A549 (cell line): ENCODE results near the gene DCUN1D5. TPM values are rescaled to one million over a fixed set of nuclear protein-coding genes. Genes with fewer than 3 reads are reported as not detected.

Experiments used
- ATAC-seq, 2 experiments: fragments of 200-7000 bp in 1 of 2; fragments of >200 bp in 1 of 2; cut with Nextera tagmentation in 1 of 2; cut with Tn5 transposase in 1 of 2; 3 replicates each; pipeline versions ENCODE4 v1.8.0 to v1.9.1; 2018 to 2020; ENCODE audit warnings: mild to moderate bottlenecking in 1 of 2, moderate library complexity in 1 of 2
- CTCF ChIA-PET: fragments of 300-600 bp; sonication (Branson Sonifier 250); formaldehyde crosslinking; extraction: SDS; loops from one replicate; lab custom pipeline; 2021; ENCODE audit warnings: antibody characterized with exemption, inconsistent platforms; lab: Yijun Ruan, JAX
- POLR2A ChIA-PET: fragments of 350-600 bp; formaldehyde crosslinking; extraction: SDS; loops from one replicate; lab custom pipeline; 2021; ENCODE audit warnings: antibody characterized with exemption, inconsistent platforms; lab: Yijun Ruan, JAX
- DNase-seq, 2 experiments: peaks; one replicate each; pipeline versions ENCODE4 v3.0.0 to v3.0.0-alpha.2; 2011 to 2016; ENCODE audit warnings: low read depth in 1 of 2, low spot score in 1 of 2
- FAIRE-seq: peaks from 2 replicates; lab custom pipeline; 2011; peaks lifted over from hg19 to GRCh38; lab: Jason Lieb, UNC
- H3K27ac ChIP-seq, 2 experiments: fragments of >200 bp; sonication (Bioruptor Twin); formaldehyde crosslinking; 3 replicates each; pipeline ENCODE4 v1.5.1; 2016 to 2017
- H3K4me1 ChIP-seq: fragments of >200 bp; sonication (Bioruptor Twin); formaldehyde crosslinking; 3 replicates; pipeline ENCODE4 v1.6.1; 2016
- H3K4me2 ChIP-seq: fragments of >200 bp; sonication (Bioruptor Twin); formaldehyde crosslinking; 3 replicates; pipeline ENCODE4 v1.6.1; 2016
- H3K4me3 ChIP-seq: fragments of >200 bp; sonication (Bioruptor Twin); formaldehyde crosslinking; 3 replicates; pipeline ENCODE4 v1.5.1; 2016
- H3K9me3 ChIP-seq: fragments of >200 bp; sonication (Bioruptor Twin); formaldehyde crosslinking; 3 replicates; pipeline ENCODE4 v1.6.1; 2016
- EHMT2 ChIP-seq: fragments of 200-600 bp; sonication (generic); IDR thresholded peaks from 2 replicates; pipeline ENCODE4 v1.6.1; 2016; ENCODE audit warnings: antibody characterized with exemption, low read depth, mild to moderate bottlenecking, moderate library complexity
- KDM5A ChIP-seq: fragments of 200-600 bp; sonication (generic); IDR thresholded peaks from 2 replicates; pipeline ENCODE4 v1.6.1; 2016; ENCODE audit warnings: antibody characterized with exemption, mild to moderate bottlenecking
- NPAS2 ChIP-seq: fragments of 250-450 bp; sonication (Bioruptor Pico); IDR thresholded peaks from 2 replicates; pipeline ENCODE4 v1.8.0; 2022; ENCODE audit warnings: mild to moderate bottlenecking, moderate library complexity, borderline replicate concordance
- SMC3 ChIP-seq: fragments of >200 bp; sonication (Bioruptor Twin); formaldehyde crosslinking; IDR thresholded peaks from 3 replicates; pipeline ENCODE4 v1.6.1; 2018; ENCODE audit warnings: inconsistent platforms
- TFCP2L1 ChIP-seq: fragments of 250-450 bp; sonication (Bioruptor Pico); IDR thresholded peaks from 2 replicates; pipeline ENCODE4 v1.5.0; 2021; ENCODE audit warnings: mild to moderate bottlenecking
- ZSCAN20 ChIP-seq: fragments of 250-450 bp; sonication (Bioruptor Pico); IDR thresholded peaks from 2 replicates; pipeline ENCODE4 v1.8.0; 2022; ENCODE audit warnings: mild to moderate bottlenecking, moderate library complexity
- WGBS: methylation state at CpG from one replicate; pipeline ENCODE4 v1.1.6; 2017; ENCODE audit errors: missing lambda C conversion rate; 5-methylcytosine and 5-hydroxymethylcytosine counted together
- polyA plus RNA-seq, 4 experiments: library from polyadenylated mRNA; depleted of rRNA in 3 of 4; stranded (reverse); fragments of >200 nt; fragmentation: RNase III in 1 of 4; extraction: RNeasy Plus Mini Kit Qiagen cat#74134 plus additional on column Dnase treatment in 1 of 4; gene quantifications; 2 replicates in 3 of 4; 3 replicates in 1 of 4; pipeline ENCODE4 v1.2.3, GENCODE V29; 2011 to 2017
- TF ChIP-seq, protein P1 (sequence below): fragments of >200 bp; sonication (Bioruptor Twin); formaldehyde crosslinking; IDR thresholded peaks from 3 replicates; pipeline ENCODE4 v1.5.1; 2016
- TF ChIP-seq, protein P2 (sequence below): IDR thresholded peaks from 2 replicates; pipeline ENCODE4 v1.6.1; 2012
- TF ChIP-seq, protein P3 (sequence below): fragments of >200 bp; sonication (Bioruptor Twin); formaldehyde crosslinking; IDR thresholded peaks from 3 replicates; pipeline ENCODE4 v1.6.1; 2016
- TF ChIP-seq, protein P4 (sequence below): IDR thresholded peaks from 2 replicates; pipeline ENCODE4 v1.6.1; 2012

DCUN1D5 gene
- polyA plus RNA-seq, 2 of the 4 experiments (the other 2 are of a cell fraction): 48.9 to 78.0 TPM

DNA sequence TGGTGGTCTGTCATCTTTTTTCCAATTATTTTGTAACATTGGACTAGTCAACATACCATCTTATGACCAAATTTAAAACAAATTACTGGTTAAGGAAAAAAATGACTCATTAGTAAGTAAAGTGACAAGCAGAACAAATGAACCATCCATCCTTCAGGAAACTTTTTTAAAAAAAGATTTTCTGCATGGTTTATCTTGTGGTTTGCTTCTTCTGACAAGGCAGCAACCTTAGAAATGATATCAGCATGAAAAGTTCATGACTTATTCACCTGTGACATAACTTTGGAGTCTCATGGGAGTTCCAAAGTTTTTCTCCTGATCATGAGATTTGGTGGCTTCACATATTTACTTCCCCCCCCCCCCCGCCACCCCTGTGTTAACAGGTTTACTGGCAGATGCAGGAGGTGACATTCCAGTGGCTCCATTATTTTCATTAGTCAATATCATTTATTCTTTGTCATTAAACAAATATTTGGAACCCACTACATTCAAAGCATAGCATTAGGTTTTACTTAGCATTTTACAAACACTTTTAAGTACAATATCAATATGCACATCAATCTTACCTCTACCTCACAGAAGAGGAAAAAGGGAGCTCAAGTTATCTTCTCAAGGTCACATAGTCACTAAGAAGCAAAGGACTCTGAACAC is 40.7 kb downstream of the DCUN1D5 start:
- no peak overlapping the region for H3K4me2 ChIP-seq
- no peaks in the 10 kb centered on the region for H3K9me3 ChIP-seq
- ATAC-seq (no peak), FAIRE-seq (no peak), DNase-seq (no peak)
- ChIA-PET CTCF (interaction anchor here (1.1 kb wide), 1 partner anchor 14 kb away, joined by 3 read pairs; no protein-coding TSS in a partner anchor), POLR2A (no interaction called here)
- WGBS: 75% methylated on average over 1 of the region's 1 CpG
- TF ChIP-seq, protein P1, sequence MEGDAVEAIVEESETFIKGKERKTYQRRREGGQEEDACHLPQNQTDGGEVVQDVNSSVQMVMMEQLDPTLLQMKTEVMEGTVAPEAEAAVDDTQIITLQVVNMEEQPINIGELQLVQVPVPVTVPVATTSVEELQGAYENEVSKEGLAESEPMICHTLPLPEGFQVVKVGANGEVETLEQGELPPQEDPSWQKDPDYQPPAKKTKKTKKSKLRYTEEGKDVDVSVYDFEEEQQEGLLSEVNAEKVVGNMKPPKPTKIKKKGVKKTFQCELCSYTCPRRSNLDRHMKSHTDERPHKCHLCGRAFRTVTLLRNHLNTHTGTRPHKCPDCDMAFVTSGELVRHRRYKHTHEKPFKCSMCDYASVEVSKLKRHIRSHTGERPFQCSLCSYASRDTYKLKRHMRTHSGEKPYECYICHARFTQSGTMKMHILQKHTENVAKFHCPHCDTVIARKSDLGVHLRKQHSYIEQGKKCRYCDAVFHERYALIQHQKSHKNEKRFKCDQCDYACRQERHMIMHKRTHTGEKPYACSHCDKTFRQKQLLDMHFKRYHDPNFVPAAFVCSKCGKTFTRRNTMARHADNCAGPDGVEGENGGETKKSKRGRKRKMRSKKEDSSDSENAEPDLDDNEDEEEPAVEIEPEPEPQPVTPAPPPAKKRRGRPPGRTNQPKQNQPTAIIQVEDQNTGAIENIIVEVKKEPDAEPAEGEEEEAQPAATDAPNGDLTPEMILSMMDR: no peak
- no peak for TF ChIP-seq EHMT2
- TF ChIP-seq, protein P2, sequence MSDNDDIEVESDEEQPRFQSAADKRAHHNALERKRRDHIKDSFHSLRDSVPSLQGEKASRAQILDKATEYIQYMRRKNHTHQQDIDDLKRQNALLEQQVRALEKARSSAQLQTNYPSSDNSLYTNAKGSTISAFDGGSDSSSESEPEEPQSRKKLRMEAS: no peak
- H3K27ac ChIP-seq: no peak overlapping the region
- H3K4me1 ChIP-seq: no peaks in the 10 kb centered on the region
- no peak overlapping the region for H3K4me3 ChIP-seq

DNA sequence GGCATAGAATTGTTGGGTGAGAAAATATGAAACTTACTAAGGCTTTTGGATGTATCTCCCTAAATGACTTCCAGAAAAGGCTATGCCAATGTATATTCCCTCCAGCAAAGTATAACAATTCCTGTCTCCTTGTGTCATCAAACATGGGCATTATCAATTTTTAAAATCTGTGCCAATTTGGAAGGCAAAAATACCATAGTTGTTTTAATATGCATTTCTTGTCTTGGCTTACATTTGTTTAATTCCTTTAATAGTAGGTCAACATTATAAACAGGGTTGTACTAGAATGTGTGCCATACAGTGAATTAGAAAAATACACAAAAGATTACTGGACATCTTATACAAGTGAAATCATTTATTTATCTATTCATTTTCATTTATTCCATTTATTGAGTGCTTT is 41.6 kb downstream of the DCUN1D5 start:
- H3K4me2 ChIP-seq: no peak overlapping the region
- no peak for FAIRE-seq
- no peak for ATAC-seq
- H3K27ac ChIP-seq: no peak overlapping the region
- H3K4me1 ChIP-seq: no peaks in the 10 kb centered on the region
- H3K9me3 ChIP-seq: no peaks in the 10 kb centered on the region
- DNase-seq: no peak
- no peak overlapping the region for H3K4me3 ChIP-seq
- POLR2A ChIA-PET: no interaction called here
- TF ChIP-seq ZSCAN20 (CRISPR knock-in tag) (no peak), SMC3 (no peak), TFCP2L1 (no peak)
- TF ChIP-seq, protein P3, sequence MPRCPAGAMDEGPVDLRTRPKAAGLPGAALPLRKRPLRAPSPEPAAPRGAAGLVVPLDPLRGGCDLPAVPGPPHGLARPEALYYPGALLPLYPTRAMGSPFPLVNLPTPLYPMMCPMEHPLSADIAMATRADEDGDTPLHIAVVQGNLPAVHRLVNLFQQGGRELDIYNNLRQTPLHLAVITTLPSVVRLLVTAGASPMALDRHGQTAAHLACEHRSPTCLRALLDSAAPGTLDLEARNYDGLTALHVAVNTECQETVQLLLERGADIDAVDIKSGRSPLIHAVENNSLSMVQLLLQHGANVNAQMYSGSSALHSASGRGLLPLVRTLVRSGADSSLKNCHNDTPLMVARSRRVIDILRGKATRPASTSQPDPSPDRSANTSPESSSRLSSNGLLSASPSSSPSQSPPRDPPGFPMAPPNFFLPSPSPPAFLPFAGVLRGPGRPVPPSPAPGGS: no peak
- TF ChIP-seq, protein P1: no peak
- TF ChIP-seq, all 56 proteins: peak for 0
- CTCF ChIA-PET: no interaction called here

DNA sequence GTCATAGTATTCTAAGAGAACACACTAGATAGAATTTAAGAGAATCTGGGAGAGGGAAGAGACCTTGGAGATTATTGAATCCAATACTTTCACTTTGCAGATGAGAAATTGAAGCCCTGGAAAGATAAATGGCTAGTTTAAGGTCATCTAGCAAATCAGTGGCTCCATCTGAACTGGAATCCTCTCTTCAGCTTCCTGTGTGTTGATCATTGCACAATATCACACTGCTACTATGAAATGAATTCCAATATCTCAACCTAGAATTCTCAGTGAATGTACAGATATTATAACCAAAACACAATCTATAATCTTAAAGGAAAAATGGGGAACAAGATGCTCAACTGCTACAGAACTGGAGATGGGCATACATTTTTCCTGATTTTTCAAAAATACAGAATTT is 44.1 kb downstream of the DCUN1D5 start:
- no peak for DNase-seq
- H3K27ac ChIP-seq: no peak overlapping the region
- H3K4me2 ChIP-seq: no peak overlapping the region
- TF ChIP-seq, protein P4, sequence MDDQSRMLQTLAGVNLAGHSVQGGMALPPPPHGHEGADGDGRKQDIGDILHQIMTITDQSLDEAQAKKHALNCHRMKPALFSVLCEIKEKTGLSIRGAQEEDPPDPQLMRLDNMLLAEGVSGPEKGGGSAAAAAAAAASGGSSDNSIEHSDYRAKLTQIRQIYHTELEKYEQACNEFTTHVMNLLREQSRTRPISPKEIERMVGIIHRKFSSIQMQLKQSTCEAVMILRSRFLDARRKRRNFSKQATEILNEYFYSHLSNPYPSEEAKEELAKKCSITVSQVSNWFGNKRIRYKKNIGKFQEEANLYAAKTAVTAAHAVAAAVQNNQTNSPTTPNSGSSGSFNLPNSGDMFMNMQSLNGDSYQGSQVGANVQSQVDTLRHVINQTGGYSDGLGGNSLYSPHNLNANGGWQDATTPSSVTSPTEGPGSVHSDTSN: no peak
- TF ChIP-seq TFCP2L1 (no peak), NPAS2 (no peak), KDM5A (no peak)
- TF ChIP-seq, all 56 proteins: peak for 0
- Histone ChIP-seq H3K9me3 (no peaks in the 10 kb centered on the region), H3K4me1 (no peaks in the 10 kb centered on the region), H3K4me3 (no peak overlapping the region)
- ATAC-seq: no peak
- ChIA-PET POLR2A (no interaction called here), CTCF (no interaction called here)
- FAIRE-seq: no peak
